H9 (cell line): Measurements from ENCODE around the gene FBXL15. TPM values are rescaled to one million over a fixed set of nuclear protein-coding genes. Genes with fewer than 3 reads are reported as not detected.

Source experiments
- DNase-seq: peaks from one replicate; pipeline ENCODE4 v3.0.0-alpha.2; 2017
- H2AFZ ChIP-seq: one replicate; pipeline ENCODE4 v1.6.1; 2013; ENCODE audit warnings: mild to moderate bottlenecking, low read length, control low read depth, moderate library complexity
- H2AK5ac ChIP-seq: 2 replicates; pipeline ENCODE4 v1.6.1; 2013; ENCODE audit warnings: low read length, control low read depth, mixed read lengths; ENCODE audit not compliant: insufficient read length
- H2BK120ac ChIP-seq: one replicate; pipeline ENCODE4 v1.6.1; 2013; ENCODE audit warnings: low read depth, mild to moderate bottlenecking, low read length, control low read depth, inconsistent platforms; ENCODE audit not compliant: poor library complexity, severe bottlenecking
- H2BK12ac ChIP-seq: 2 replicates; pipeline ENCODE4 v1.6.1; 2013; ENCODE audit warnings: low read length, control low read depth, mixed read lengths, low read depth; ENCODE audit not compliant: insufficient read length
- H2BK15ac ChIP-seq: 2 replicates; pipeline ENCODE4 v1.6.1; 2013; ENCODE audit warnings: low read depth, low read length, control low read depth
- H2BK20ac ChIP-seq: one replicate; pipeline ENCODE4 v1.6.1; 2013; ENCODE audit warnings: low read depth, mild to moderate bottlenecking, low read length, control low read depth, inconsistent platforms; ENCODE audit not compliant: poor library complexity, severe bottlenecking
- H2BK5ac ChIP-seq: 2 replicates; pipeline ENCODE4 v1.6.1; 2013; ENCODE audit warnings: low read length, control low read depth, mixed read lengths; ENCODE audit not compliant: insufficient read length
- H3K14ac ChIP-seq: 2 replicates; pipeline ENCODE4 v1.6.1; 2013; ENCODE audit warnings: low read length, control low read depth; ENCODE audit not compliant: insufficient read depth
- H3K18ac ChIP-seq: 2 replicates; pipeline ENCODE4 v1.6.1; 2013; ENCODE audit warnings: low read depth, mild to moderate bottlenecking, mixed read lengths, low read length, control low read depth; ENCODE audit not compliant: insufficient read length
- H3K23ac ChIP-seq: 2 replicates; pipeline ENCODE4 v1.6.1; 2013; ENCODE audit warnings: low read length, control low read depth, mixed read lengths, low read depth; ENCODE audit not compliant: insufficient read length
- H3K23me2 ChIP-seq: 2 replicates; pipeline ENCODE4 v1.6.1; 2013; ENCODE audit warnings: low read depth, mild to moderate bottlenecking, mixed read lengths, low read length, control low read depth; ENCODE audit not compliant: insufficient read length, poor library complexity, severe bottlenecking
- H3K27ac ChIP-seq: 2 replicates; pipeline ENCODE4 v1.5.1; 2013; ENCODE audit warnings: low read length, control low read depth, mixed read lengths, low read depth; ENCODE audit not compliant: insufficient read length
- H3K27me3 ChIP-seq: 2 replicates; pipeline ENCODE4 v1.6.1; 2013; ENCODE audit warnings: low read length, control low read depth, inconsistent platforms; ENCODE audit not compliant: insufficient read depth
- H3K4ac ChIP-seq: 2 replicates; pipeline ENCODE4 v1.6.1; 2013; ENCODE audit warnings: low read depth, mild to moderate bottlenecking, control low read depth, inconsistent platforms, low read length, moderate library complexity
- H3K4me1 ChIP-seq: 2 replicates; pipeline ENCODE4 v1.6.1; 2013; ENCODE audit warnings: low read length, control low read depth, inconsistent platforms; ENCODE audit not compliant: insufficient read depth
- H3K4me2 ChIP-seq: 2 replicates; pipeline ENCODE4 v1.6.1; 2013; ENCODE audit warnings: low read length, control low read depth, mixed read lengths; ENCODE audit not compliant: insufficient read length, insufficient read depth
- H3K56ac ChIP-seq: 2 replicates; pipeline ENCODE4 v1.6.1; 2013; ENCODE audit warnings: low read depth, mild to moderate bottlenecking, mixed read lengths, low read length, control low read depth; ENCODE audit not compliant: insufficient read length
- H3K79me1 ChIP-seq: 2 replicates; pipeline ENCODE4 v1.6.1; 2013; ENCODE audit warnings: low read depth, mild to moderate bottlenecking, moderate library complexity, low read length, control low read depth, inconsistent platforms; ENCODE audit not compliant: insufficient read depth, poor library complexity, severe bottlenecking
- H3K79me2 ChIP-seq: 2 replicates; pipeline ENCODE4 v1.6.1; 2013; ENCODE audit warnings: low read length, control low read depth, inconsistent platforms; ENCODE audit not compliant: insufficient read depth
- H3K9ac ChIP-seq: 2 replicates; pipeline ENCODE4 v1.6.1; 2013; ENCODE audit warnings: low read length, control low read depth, mixed read lengths; ENCODE audit not compliant: insufficient read length; ENCODE audit errors: extremely low read depth
- H3K9me3 ChIP-seq: one replicate; pipeline ENCODE4 v1.6.1; 2013; ENCODE audit warnings: low read depth, low read length, inconsistent platforms; ENCODE audit not compliant: control insufficient read depth
- H3T11ph ChIP-seq: one replicate; pipeline ENCODE4 v1.6.1; 2013; ENCODE audit warnings: mild to moderate bottlenecking, low read length, control low read depth, inconsistent platforms
- H4K20me1 ChIP-seq: one replicate; pipeline ENCODE4 v1.6.1; 2013; ENCODE audit not compliant: control insufficient read depth, insufficient read length, insufficient read depth
- H4K5ac ChIP-seq: 2 replicates; pipeline ENCODE4 v1.6.1; 2013; ENCODE audit warnings: low read depth, mild to moderate bottlenecking, mixed read lengths, low read length, control low read depth; ENCODE audit not compliant: insufficient read length
- H4K8ac ChIP-seq: replicated peaks from 2 replicates; pipeline ENCODE4 v1.6.1; 2013; ENCODE audit warnings: low read length, control low read depth, mixed read lengths, low read depth; ENCODE audit not compliant: insufficient read length
- H4K91ac ChIP-seq: 2 replicates; pipeline ENCODE4 v1.6.1; 2013; ENCODE audit warnings: low read depth, mild to moderate bottlenecking, moderate library complexity, mixed read lengths, low read length, control low read depth; ENCODE audit not compliant: insufficient read length
- H3K27ac Mint-ChIP-seq, 3 experiments: 2 replicates in 2 of 3; 3 replicates in 1 of 3; pipeline ENCODE4 v1.8.0; 2020 to 2021; ENCODE audit warnings: mixed read lengths in 3 of 3, mild to moderate bottlenecking in 1 of 3, moderate library complexity in 1 of 3
- H3K27me3 Mint-ChIP-seq: 2 replicates; pipeline ENCODE4 v1.8.0; 2021; ENCODE audit warnings: low read depth, mild to moderate bottlenecking, moderate library complexity, mixed read lengths
- H3K36me3 Mint-ChIP-seq, 3 experiments: 2 replicates in 2 of 3; 3 replicates in 1 of 3; pipeline ENCODE4 v1.8.0; 2020 to 2021; ENCODE audit warnings: low read depth in 3 of 3, mixed read lengths in 3 of 3; ENCODE audit not compliant: insufficient read depth in 1 of 3
- H3K4me1 Mint-ChIP-seq, 2 experiments: 2 replicates each; pipeline ENCODE4 v1.8.0; 2020; ENCODE audit warnings: mixed read lengths in 2 of 2
- H3K4me3 Mint-ChIP-seq, 2 experiments: 2 replicates in 1 of 2; 3 replicates in 1 of 2; pipeline ENCODE4 v1.8.0; 2020 to 2021; ENCODE audit warnings: mild to moderate bottlenecking in 2 of 2, mixed read lengths in 2 of 2, moderate library complexity in 1 of 2
- H3K9me3 Mint-ChIP-seq, 2 experiments: 2 replicates in 1 of 2; 3 replicates in 1 of 2; pipeline ENCODE4 v1.8.0; 2020; ENCODE audit warnings: mild to moderate bottlenecking in 2 of 2, mixed read lengths in 2 of 2, moderate library complexity in 1 of 2
- WGBS: extraction: QIAGEN DNeasy Blood & Tissue Kit; methylation state at CpG from one replicate; pipeline ENCODE4 v1.1.7; 2013; ENCODE audit warnings: missing lambda C conversion rate, low lambda C conversion rate, mixed read lengths; ENCODE audit not compliant: insufficient read length; ENCODE audit errors: extremely low coverage; 5-methylcytosine and 5-hydroxymethylcytosine counted together
- total RNA-seq: library from RNA; stranded (reverse); gene quantifications from 2 replicates; pipeline ENCODE4 v1.2.1, GENCODE V29; 2021
- TF ChIP-seq, protein P1 (sequence below): fragments of 200-600 bp; sonication (generic); conservative IDR thresholded peaks from 3 replicates; pipeline ENCODE4 v1.8.0; 2021; ENCODE audit warnings: antibody characterized with exemption, mild to moderate bottlenecking

The FBXL15 gene
- total RNA-seq, 1 experiment from 2014 or later = 9.1 TPM

- Histone ChIP-seq H3K4me2 (no peak overlapping the region), H2AK5ac (no peak overlapping the region)
- TF ChIP-seq, protein P1, sequence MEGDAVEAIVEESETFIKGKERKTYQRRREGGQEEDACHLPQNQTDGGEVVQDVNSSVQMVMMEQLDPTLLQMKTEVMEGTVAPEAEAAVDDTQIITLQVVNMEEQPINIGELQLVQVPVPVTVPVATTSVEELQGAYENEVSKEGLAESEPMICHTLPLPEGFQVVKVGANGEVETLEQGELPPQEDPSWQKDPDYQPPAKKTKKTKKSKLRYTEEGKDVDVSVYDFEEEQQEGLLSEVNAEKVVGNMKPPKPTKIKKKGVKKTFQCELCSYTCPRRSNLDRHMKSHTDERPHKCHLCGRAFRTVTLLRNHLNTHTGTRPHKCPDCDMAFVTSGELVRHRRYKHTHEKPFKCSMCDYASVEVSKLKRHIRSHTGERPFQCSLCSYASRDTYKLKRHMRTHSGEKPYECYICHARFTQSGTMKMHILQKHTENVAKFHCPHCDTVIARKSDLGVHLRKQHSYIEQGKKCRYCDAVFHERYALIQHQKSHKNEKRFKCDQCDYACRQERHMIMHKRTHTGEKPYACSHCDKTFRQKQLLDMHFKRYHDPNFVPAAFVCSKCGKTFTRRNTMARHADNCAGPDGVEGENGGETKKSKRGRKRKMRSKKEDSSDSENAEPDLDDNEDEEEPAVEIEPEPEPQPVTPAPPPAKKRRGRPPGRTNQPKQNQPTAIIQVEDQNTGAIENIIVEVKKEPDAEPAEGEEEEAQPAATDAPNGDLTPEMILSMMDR = no peak
These were observed 32.2 kb downstream of the FBXL15 start for GRCh38 chr10:102452672-102453340.

More at GRCh38 chr10:102452672-102453340, 32.2 kb downstream of the FBXL15 start:
- peak overlapping the region; percentile 14 to 31; a peak in 1 of 5 replicates for H3K4me3 Mint-ChIP-seq
- Histone ChIP-seq H2BK5ac (no peak overlapping the region), H3K56ac (no peak overlapping the region), H3K27me3 (0 out of 2 replicates have a peak, but pooled peaks cover 2% of the 10 kb centered on the region), H2AFZ (no peak overlapping the region), H3T11ph (no peak overlapping the region), H3K23me2 (peaks cover 11% of the 10 kb centered on the region), H3K14ac (no peak overlapping the region), H2BK20ac (no peak overlapping the region), H2BK12ac (no peak overlapping the region), H3K79me2 (peaks cover 3% of the 10 kb centered on the region; the same call in 1 of the 2 replicates), H3K79me1 (peaks cover 3% of the 10 kb centered on the region), H3K27ac (no peak overlapping the region), H2BK15ac (no peak overlapping the region), H2BK120ac (no peak overlapping the region), H3K9me3 (no peaks in the 10 kb centered on the region), H4K5ac (no peak overlapping the region), H4K8ac (no peak overlapping the region), H3K4ac (no peak overlapping the region), H3K9ac (no peak overlapping the region), H3K23ac (no peak overlapping the region), H3K18ac (no peak overlapping the region), H3K4me1 (peaks cover 7% of the 10 kb centered on the region; the same call in 1 of the 2 replicates), H4K91ac (no peak overlapping the region), H4K20me1 (no peaks in the 10 kb centered on the region)
- peaks cover 47 to 58% of the 10 kb centered on the region in 2 experiments for H3K4me1 Mint-ChIP-seq
- no peak for DNase-seq
- no peaks in the 10 kb centered on the region; a peak in 2 of 5 replicates for H3K9me3 Mint-ChIP-seq
- H3K27me3 Mint-ChIP-seq = no peaks in the 10 kb centered on the region; the same call in 1 of the 2 replicates
- peak overlapping the region in 1 of 3 experiments; percentile 75; a peak in 1 of 7 replicates for H3K27ac Mint-ChIP-seq
- no CpG with 5 or more reads among the region's 3 CpGs for WGBS
- peaks cover 6 to 22% (median 7%) of the 10 kb centered on the region in 3 experiments for H3K36me3 Mint-ChIP-seq
